GM21381 (cell line): ENCODE measurements around the gene ALDH1A3.
A peak's percentile ranks its signal among the peaks of the same experiment; 100 is the strongest.

ENCODE experiments used
- ATAC-seq: cut with Tn5 transposase; IDR thresholded peaks from one replicate; pipeline ENCODE4 v1.9.1; 2021; ENCODE audit warnings: mild to moderate bottlenecking, moderate library complexity; ENCODE audit not compliant: unreplicated experiment

ALDH1A3 gene

DNA sequence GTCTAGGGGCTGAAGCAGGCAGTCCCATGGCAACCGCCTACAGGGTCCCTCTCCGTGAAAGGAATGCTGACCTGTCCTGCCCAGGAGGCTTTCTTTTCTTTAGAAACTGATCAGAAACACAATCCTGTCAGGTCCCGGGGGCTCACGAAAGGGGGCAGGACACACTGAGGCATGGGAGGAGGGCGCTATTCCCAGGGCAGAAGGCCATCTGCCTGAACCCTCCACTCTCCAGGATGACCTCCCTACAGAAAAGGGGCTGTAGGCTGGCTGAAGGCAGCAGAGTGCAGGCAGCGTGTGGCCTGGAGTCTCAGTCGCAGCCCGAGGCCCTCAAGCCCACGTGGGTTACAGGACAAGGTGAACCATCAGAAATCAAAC, 21.2 kb downstream of the ALDH1A3 start:
- no peak for ATAC-seq

DNA sequence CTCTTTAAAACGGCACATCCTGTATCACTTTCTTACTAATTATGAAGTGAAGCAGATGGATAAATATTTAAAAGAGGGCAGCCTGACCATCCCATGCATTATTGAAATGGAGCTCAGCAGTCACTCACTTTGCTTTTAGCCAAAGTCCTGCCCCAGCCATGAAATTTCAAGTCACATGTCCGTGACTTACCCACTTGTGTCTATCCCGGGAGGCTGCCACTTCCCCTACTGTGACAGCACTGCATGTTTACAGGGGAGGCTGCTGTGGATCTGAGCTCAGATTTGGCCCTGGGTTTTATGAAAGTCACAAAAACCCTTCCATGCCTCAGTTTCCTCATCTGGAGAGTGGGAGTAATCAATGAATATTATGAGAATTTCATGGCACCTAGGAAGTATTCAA, 21.7 kb downstream of the ALDH1A3 start:
- ATAC-seq: no peak

- no peak for ATAC-seq
Observed at GRCh38 chr15:100901702-100902435, 22.2 kb downstream of the ALDH1A3 start.

DNA sequence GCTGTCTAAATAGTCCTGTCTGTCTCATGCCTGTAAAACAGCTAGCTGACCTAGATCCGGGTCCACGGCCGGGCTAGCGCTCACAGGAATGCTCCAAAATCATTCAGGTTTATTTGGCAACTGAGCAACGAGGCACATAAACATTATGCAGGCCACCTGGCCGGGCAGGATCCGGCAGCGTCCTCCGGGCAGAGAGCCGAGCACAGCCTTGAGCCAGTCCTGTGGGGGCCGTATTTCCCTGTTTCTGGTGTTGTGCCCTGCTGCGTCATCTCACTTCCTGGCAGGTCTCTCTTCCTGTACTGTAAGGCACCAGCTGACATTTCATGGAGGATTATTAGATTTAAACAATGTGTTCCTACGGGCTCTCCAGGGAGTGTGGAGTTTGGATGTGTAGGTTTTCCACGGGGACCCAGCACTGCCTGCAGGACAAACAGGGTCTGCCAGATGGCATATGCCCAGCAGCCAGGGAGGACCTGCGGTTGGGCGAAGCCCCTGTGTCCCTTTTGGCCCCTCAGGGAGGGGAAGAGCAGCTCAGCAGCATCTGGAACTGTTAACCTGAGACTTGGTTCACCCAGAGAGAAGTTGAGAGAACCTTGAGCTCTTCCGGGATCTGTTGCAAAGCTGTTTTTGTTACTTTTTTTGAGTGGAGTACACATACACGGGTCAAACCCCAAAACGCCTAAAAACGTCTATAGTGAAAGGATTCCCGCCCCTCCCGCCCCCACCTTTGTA, 23.0 kb downstream of the ALDH1A3 start:
- no peak for ATAC-seq

GRCh38 chr15:100903168-100903554, 23.5 kb downstream of the ALDH1A3 start:
- no peak for ATAC-seq

DNA sequence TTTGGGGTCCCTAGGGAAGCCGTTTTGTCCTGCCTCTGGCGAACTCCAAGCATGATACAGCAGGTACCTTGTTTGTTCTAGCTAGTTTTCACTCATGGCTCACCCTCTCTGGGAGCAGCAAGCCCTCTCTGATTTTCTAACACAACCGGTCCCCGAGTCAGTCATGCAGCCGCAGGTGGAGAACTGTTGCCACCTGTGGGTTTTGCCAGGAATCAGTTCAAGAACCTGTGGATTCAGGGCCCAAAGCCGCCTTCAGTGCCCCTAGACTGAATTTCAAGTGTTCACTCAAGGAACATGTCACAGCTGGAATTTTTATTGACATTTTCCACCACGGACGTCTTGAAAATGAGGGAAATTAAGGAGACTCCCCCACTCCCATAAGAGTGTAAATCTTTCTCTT, 26.2 kb downstream of the ALDH1A3 start:
- ATAC-seq: no peak

DNA sequence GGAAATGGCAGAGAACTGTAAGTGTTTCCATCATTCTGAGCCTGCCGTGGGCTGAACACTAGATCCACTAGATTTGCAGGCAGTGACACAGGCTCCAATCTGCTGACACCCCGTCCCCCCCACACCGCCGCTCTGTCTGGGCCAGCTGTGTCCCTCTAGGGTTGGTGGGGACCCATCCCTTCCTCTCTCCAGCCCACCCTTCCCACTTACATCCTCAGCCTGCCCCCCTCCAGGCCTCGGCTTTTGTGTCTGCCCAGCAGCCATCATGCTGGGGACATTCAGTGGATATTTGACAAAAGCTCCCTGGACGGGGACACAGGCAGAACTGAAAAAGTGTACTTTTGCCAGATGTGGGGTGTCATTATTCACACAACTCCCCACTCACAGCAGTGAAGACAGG, 28.8 kb downstream of the ALDH1A3 start:
- no peak for ATAC-seq

- ATAC-seq: no peak
Observed at GRCh38 chr15:100909565-100909964, 29.9 kb downstream of the ALDH1A3 start.

DNA sequence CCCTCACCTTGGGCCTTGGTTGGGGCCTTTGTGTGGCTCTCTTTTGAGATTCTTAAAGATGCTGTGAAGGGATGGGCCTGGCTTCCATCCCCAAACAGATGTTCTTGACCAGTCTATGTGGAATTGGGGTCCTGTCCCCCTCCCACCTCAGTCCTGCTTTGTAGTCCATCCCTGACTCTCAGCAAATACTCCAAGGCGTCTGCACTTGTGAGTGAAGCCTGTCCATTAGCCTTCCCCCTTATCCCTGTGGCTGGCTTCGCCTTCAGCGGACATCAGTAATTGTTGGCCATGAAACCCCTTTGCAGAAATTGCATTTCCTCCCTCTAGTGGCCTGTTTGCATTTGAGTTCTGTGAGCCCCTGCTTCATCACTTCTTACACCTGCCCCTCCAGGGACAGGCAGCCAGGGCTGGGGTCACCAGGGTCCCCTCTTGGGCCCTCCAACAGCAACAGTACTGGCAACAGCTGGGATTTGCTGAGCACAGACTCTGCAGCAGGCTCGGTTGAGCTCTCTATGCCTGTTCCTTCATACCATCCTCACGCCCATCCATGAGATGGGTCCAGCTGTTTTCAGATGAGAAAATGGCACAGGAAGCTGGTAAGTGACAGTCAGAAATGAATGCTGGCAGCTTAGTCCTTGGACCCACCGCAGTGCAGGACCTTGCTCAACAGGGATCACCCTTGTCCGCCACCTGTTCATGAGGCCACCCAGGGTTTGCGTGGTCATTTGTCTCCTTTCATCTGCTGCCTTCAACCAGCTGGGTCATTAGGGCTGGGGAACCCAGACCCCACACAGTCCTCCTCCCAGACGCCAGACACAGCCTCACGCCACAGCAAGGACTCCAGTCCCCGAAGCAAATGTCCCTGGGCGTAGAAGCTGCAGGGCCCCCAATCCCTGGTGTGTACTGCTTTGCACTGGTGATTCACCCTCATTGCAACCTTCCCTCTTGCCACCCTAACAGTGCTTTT, 30.6 kb downstream of the ALDH1A3 start:
- ATAC-seq: no peak

- ATAC-seq: no peak
Observed at GRCh38 chr15:100911086-100911485, 31.5 kb downstream of the ALDH1A3 start.

DNA sequence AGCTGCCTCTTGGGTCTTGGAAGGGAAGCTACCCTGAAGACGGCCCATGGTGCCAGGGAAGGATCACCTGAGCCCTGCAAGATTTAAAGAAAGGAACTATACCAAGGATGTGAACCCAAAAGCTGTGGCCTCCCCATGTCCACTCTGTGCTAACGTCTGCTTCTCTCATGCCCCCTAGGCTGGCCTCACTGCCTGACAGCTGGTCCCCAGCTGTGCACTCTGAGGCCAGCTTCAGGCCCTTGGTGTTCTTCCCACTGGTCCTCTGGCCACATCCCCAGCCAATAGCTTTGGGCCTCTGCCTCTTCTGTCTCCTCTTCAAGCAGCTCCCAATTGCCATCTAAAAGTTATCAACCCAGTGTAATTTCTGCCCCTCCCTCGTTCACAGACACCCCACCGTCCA, 34.3 kb downstream of the ALDH1A3 start:
- ATAC-seq: no peak

DNA sequence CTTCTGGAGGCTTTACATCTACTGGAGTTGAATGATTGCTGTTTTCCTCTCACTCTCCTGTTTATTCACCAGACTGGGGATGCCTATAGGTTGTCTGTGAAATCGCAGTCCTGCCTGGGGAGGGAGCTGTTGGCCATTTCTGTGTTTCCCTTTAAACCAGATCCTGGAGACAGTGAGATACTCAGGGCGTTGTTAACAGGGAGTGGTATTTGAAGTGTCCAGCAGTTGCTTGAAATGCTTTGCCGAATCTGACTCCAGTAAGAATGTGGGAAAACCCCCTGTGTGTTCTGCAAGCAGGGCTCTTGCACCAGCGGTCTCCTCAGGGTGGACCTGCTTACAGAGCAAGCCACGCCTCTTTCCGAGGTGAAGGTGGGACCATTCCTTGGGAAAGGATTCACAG, 35.2 kb downstream of the ALDH1A3 start:
- no peak for ATAC-seq

DNA sequence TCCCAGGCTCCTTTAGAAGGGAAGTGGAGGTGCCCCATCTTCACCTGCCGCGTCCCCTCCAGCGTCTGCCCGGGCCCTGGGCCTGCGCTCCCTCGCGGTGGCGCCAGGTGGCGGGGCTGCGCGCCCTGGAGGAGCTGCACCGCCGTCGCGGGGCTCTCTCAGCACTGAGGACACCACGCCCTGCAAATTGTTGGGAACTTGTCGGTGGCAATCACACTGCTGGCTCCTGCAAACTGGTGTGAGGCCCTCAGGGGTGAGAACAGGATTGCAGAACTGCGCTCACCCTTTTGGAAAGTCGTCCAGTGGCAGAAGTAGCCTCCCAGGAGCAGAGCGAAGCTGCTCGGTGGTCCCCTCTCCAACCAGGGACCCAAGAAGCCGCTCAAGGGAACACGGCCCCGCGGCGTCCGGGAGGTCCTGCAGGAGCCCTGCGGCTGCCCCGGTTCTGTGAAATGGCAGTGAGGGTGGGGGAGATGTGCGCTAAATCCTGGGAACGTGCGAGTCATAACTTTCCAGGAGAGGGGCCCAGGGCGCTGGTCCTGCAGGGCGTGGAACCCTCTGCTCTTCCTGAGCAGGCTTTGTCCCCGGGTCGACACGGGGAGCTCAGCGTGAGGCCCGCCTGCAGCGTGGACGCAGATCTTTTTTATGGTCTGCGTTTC, 38.5 kb downstream of the ALDH1A3 start:
- ATAC-seq: peak; percentile 63

- no peak for ATAC-seq
Observed at GRCh38 chr15:100918690-100919480, 39.3 kb downstream of the ALDH1A3 start, which contains the start of gene LRRK1. Gene LRRK1, plus strand, starts transcription at chr15:100919357. Its CDS starts 5,276 bp downstream, at chr15:100924633.

GRCh38 chr15:100919481-100920405, 40.1 kb downstream of the ALDH1A3 start:
- no peak for ATAC-seq

GRCh38 chr15:100920516-100921135, 41.0 kb downstream of the ALDH1A3 start:
- ATAC-seq: no peak

GRCh38 chr15:100922192-100923040, 42.8 kb downstream of the ALDH1A3 start:
- ATAC-seq: no peak

DNA sequence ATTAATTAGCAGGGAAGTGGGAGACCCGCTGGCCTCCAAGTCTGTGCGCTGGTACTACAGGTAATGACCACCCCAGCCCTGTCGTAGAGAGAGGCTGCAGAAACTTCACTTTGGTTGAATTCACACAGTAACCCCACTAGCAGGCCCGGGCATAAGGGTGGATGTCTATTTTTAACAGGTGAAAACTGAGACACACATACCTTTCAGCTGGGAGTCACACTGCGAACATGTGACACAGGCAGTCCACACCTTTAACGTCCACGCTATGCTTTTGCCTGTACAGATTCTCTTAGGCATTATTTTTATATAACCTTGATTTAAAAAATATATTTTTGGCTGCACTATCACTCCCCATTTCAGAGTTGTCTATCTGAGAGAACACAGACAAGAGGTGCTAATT, 43.4 kb downstream of the ALDH1A3 start:
- ATAC-seq: no peak
